HepG2 (cell line): ENCODE results near the gene RPS14. TPM values are rescaled to one million over a fixed set of nuclear protein-coding genes. Genes with fewer than 3 reads are reported as not detected.

Experiments
- ARNTL ChIP-seq: sonication (generic); formaldehyde crosslinking; IDR thresholded peaks from 2 replicates; pipeline ENCODE4 v1.4.0; 2020; ENCODE audit warnings: mild to moderate bottlenecking, missing genetic modification reagents
- ATF1 ChIP-seq: IDR thresholded peaks from 2 replicates; pipeline ENCODE4 v1.6.1; 2016; ENCODE audit warnings: mild to moderate bottlenecking, control low read depth
- BCLAF1 ChIP-seq: fragments of 450-650 bp; IDR thresholded peaks from 2 replicates; pipeline ENCODE4 v1.6.1; 2017; ENCODE audit warnings: mild to moderate bottlenecking
- ELF3 ChIP-seq: IDR thresholded peaks from 2 replicates; pipeline ENCODE4 v1.6.1; 2016; ENCODE audit warnings: missing genetic modification reagents, missing compliant biosample characterization
- HNRNPK ChIP-seq: fragments of 200-400 bp; formaldehyde crosslinking; IDR thresholded peaks from 2 replicates; pipeline ENCODE4 v1.6.1; 2018; ENCODE audit warnings: low read length, low read depth, moderate library complexity, mild to moderate bottlenecking; ENCODE audit not compliant: poor library complexity, severe bottlenecking
- MBD4 ChIP-seq: IDR thresholded peaks from 2 replicates; pipeline ENCODE4 v1.6.1; 2012; ENCODE audit warnings: low read length, inconsistent platforms, borderline replicate concordance
- MXD1 ChIP-seq: sonication (generic); formaldehyde crosslinking; IDR thresholded peaks from 2 replicates; pipeline ENCODE4 v1.4.0; 2020; ENCODE audit warnings: mild to moderate bottlenecking, missing genetic modification reagents
- MXD4 ChIP-seq: IDR thresholded peaks from 2 replicates; pipeline ENCODE4 v1.6.1; 2016; ENCODE audit warnings: mild to moderate bottlenecking, missing biosample characterization, missing genetic modification reagents
- TEF ChIP-seq: sonication (generic); formaldehyde crosslinking; IDR thresholded peaks from 2 replicates; pipeline ENCODE4 v1.5.0; 2020; ENCODE audit warnings: missing genetic modification reagents
- ZBTB40 ChIP-seq, 2 experiments: fragments of 450-650 bp in 1 of 2; sonication (generic) in 1 of 2; formaldehyde crosslinking in 1 of 2; IDR thresholded peaks; 2 replicates each; pipeline versions ENCODE4 v1.6.1 to v1.8.0; 2016 to 2022; ENCODE audit warnings: antibody characterized with exemption in 1 of 2, mild to moderate bottlenecking in 1 of 2, missing genetic modification reagents in 1 of 2
- ZFP82 ChIP-seq: sonication (generic); formaldehyde crosslinking; IDR thresholded peaks from 2 replicates; pipeline ENCODE4 v1.5.1; 2020; ENCODE audit warnings: mild to moderate bottlenecking, missing genetic modification reagents, borderline replicate concordance
- ZKSCAN8 ChIP-seq: IDR thresholded peaks from 2 replicates; pipeline ENCODE4 v1.6.1; 2016; ENCODE audit warnings: borderline replicate concordance, missing genetic modification reagents, missing compliant biosample characterization
- ZNF350 ChIP-seq: sonication (generic); formaldehyde crosslinking; IDR thresholded peaks from 2 replicates; pipeline ENCODE4 v1.4.0; 2020; ENCODE audit warnings: mild to moderate bottlenecking, low read depth, missing genetic modification reagents, borderline replicate concordance
- polyA plus RNA-seq, 8 experiments: library from polyadenylated mRNA; depleted of rRNA in 3 of 8; stranded (reverse) in 7 of 8; unstranded in 1 of 8; fragments of >200 nt; fragmentation: Illumina TruSeq in 4 of 8; extraction: Trizol in 4 of 8; gene quantifications; 2 replicates each; pipeline versions ENCODE4 v1.2.1 to v1.2.3, GENCODE V29; 2011 to 2016; ENCODE audit warnings: low read depth in 4 of 8, missing spikeins in 1 of 8, mixed read lengths in 1 of 8; ENCODE audit not compliant: insufficient read depth in 1 of 8
- total RNA-seq, 5 experiments: library from RNA; depleted of rRNA; stranded (reverse); fragments of >200 nt; fragmentation: Illumina TruSeq; extraction: Trizol; gene quantifications; 2 replicates each; pipeline ENCODE4 v1.2.3, GENCODE V29; 2016; ENCODE audit warnings: low read depth in 1 of 5
- TF ChIP-seq, protein P1 (sequence below): sonication (generic); formaldehyde crosslinking; IDR thresholded peaks from 2 replicates; pipeline ENCODE4 v1.5.0; 2020; ENCODE audit warnings: missing genetic modification reagents

The RPS14 gene
- total and polyA plus RNA-seq, 2 of the 13 experiments (the other 11 are each of a cell fraction or from before 2014, with no cell fraction given) = 2,116 to 3,295 TPM

- TF ChIP-seq MXD1 (CRISPR knock-in tag) (no peak), ZFP82 (CRISPR knock-in tag) (no peak), ZKSCAN8 (CRISPR knock-in tag) (no peak), ATF1 (CRISPR knock-in tag) (no peak), ARNTL (no peak), HNRNPK (peak; percentile 50), ZNF350 (CRISPR knock-in tag) (no peak), ZBTB40 (IDR thresholded peaks at IDR 0.05) (no peak), ZBTB40 (CRISPR knock-in tag; IDR thresholded peaks at IDR 0.05) (no peak), MXD4 (CRISPR knock-in tag) (0 out of 2 replicates have a peak, but pooled peaks have one; percentile 42), ELF3 (CRISPR knock-in tag) (no peak), TEF (no peak), MBD4 (no peak), BCLAF1 (no peak)
- TF ChIP-seq, protein P1, sequence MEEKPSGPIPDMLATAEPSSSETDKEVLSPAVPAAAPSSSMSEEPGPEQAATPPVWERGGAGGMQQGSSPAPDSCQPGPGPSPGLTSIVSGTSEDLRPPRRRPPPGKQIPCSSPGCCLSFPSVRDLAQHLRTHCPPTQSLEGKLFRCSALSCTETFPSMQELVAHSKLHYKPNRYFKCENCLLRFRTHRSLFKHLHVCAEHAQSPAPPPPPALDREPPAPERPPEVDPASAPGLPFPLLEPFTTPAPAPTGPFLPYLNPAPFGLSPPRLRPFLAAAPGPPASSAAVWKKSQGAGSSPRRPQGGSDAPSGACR = no peak
These were observed 9.4 kb upstream of the RPS14 start (continued) for GRCh38 chr5:150458802-150459557.
